Cardiac muscle cell (in vitro differentiated cells and primary cell): ENCODE measurements around the gene HSPB2. TPM values are rescaled to one million over a fixed set of nuclear protein-coding genes. Genes with fewer than 3 reads are reported as not detected.
"Not testable (repeated sequence)": the region's sequence is repeated elsewhere in the genome, so short reads cannot be mapped to it uniquely, and the experiment has no call there.

Experiments
- DNase-seq, 2 donors: peaks; one replicate each; pipeline versions ENCODE4 v3.0.0 to v3.0.0-alpha.2; 2010 to 2017; ENCODE audit warnings: low read depth in 1 of 2, low spot score in 1 of 2
- H3K27ac ChIP-seq: fragments of 200-600 bp; sonication (generic); 2 replicates; pipeline ENCODE4 v1.5.1; 2016
- H3K27me3 ChIP-seq: fragments of 200-600 bp; sonication (generic); 2 replicates; pipeline ENCODE4 v1.6.0; 2016; ENCODE audit warnings: control low read depth
- H3K36me3 ChIP-seq: fragments of 200-600 bp; sonication (generic); 2 replicates; pipeline ENCODE4 v1.5.1; 2016; ENCODE audit warnings: control low read depth
- H3K4me1 ChIP-seq: fragments of 200-600 bp; sonication (generic); 2 replicates; pipeline ENCODE4 v1.8.1; 2017; ENCODE audit warnings: low read depth, mild to moderate bottlenecking, mixed run types
- H3K4me3 ChIP-seq: fragments of 200-600 bp; sonication (generic); 2 replicates; pipeline ENCODE4 v1.5.1; 2016; ENCODE audit warnings: mild to moderate bottlenecking
- H3K9me3 ChIP-seq: fragments of 200-600 bp; sonication (generic); 2 replicates; pipeline ENCODE4 v1.5.1; 2017; ENCODE audit warnings: low read depth, mild to moderate bottlenecking, control low read depth
- CTCF ChIP-seq: IDR thresholded peaks from 2 replicates; pipeline ENCODE4 v1.5.1; 2012; ENCODE audit warnings: low read depth, mild to moderate bottlenecking, low read length
- polyA plus RNA-seq: library from polyadenylated mRNA; unstranded; fragments of >200 nt; fragmentation: Nextera tagmentation; extraction: Ambion mirVana; gene quantifications from 2 replicates; pipeline ENCODE4 v1.2.1, GENCODE V29; 2016
- total RNA-seq: library from RNA; depleted of rRNA; stranded (reverse); fragments of >200 nt; gene quantifications from 2 replicates; pipeline ENCODE4 v1.2.3, GENCODE V29; 2016

The HSPB2 gene
- total and polyA plus RNA-seq, 2 experiments from 2014 or later: 0.36 to 6.6 TPM

- H3K36me3 ChIP-seq: no peaks in the 10 kb centered on the region
- no peaks in the 10 kb centered on the region for H3K27me3 ChIP-seq
- no peak for DNase-seq
- no peaks in the 10 kb centered on the region for H3K9me3 ChIP-seq
- TF ChIP-seq CTCF: no peak
- no peak overlapping the region for H3K4me3 ChIP-seq
- no peak overlapping the region for H3K27ac ChIP-seq
- peaks cover 18% of the 10 kb centered on the region for H3K4me1 ChIP-seq
Measured at GRCh38 chr11:111930472-111930871, 17.9 kb downstream of the HSPB2 start.

GRCh38 chr11:111932611-111932950 is 20.0 kb downstream of the HSPB2 start:
- Histone ChIP-seq H3K4me3 (no peak overlapping the region), H3K27me3 (no peaks in the 10 kb centered on the region), H3K4me1 (peaks cover 24% of the 10 kb centered on the region), H3K27ac (no peak overlapping the region), H3K9me3 (no peaks in the 10 kb centered on the region), H3K36me3 (no peaks in the 10 kb centered on the region)
- TF ChIP-seq CTCF: no peak
- no peak for DNase-seq

- H3K4me3 ChIP-seq, H3K36me3 ChIP-seq, H3K27ac ChIP-seq, H3K27me3 ChIP-seq, DNase-seq, H3K9me3 ChIP-seq: not testable (repeated sequence)
- peaks cover 30% of the 10 kb centered on the region for H3K4me1 ChIP-seq
Measured at GRCh38 chr11:111933176-111933575, 20.6 kb downstream of the HSPB2 start.

- no peaks in the 10 kb centered on the region for H3K9me3 ChIP-seq
- H3K27ac ChIP-seq: no peak overlapping the region
- DNase-seq: no peak
- no peak for TF ChIP-seq CTCF
- H3K36me3 ChIP-seq: no peaks in the 10 kb centered on the region
- H3K4me3 ChIP-seq: no peak overlapping the region
- H3K27me3 ChIP-seq: no peaks in the 10 kb centered on the region
- peaks cover 37% of the 10 kb centered on the region for H3K4me1 ChIP-seq
Measured at GRCh38 chr11:111933872-111934271, 21.3 kb downstream of the HSPB2 start.

GRCh38 chr11:111934306-111934705 is 21.8 kb downstream of the HSPB2 start:
- Histone ChIP-seq H3K4me1 (peaks cover 40% of the 10 kb centered on the region), H3K27me3 (no peaks in the 10 kb centered on the region), H3K27ac (no peak overlapping the region), H3K4me3 (no peak overlapping the region), H3K36me3 (no peaks in the 10 kb centered on the region), H3K9me3 (no peaks in the 10 kb centered on the region)
- TF ChIP-seq CTCF: no peak
- DNase-seq: no peak

GRCh38 chr11:111935317-111936039 is 22.9 kb downstream of the HSPB2 start:
- Histone ChIP-seq H3K9me3 (no peaks in the 10 kb centered on the region), H3K27me3 (no peaks in the 10 kb centered on the region), H3K4me3 (no peak overlapping the region), H3K27ac (peak overlapping the region; percentile 55), H3K4me1 (peaks cover 40% of the 10 kb centered on the region), H3K36me3 (no peaks in the 10 kb centered on the region)
- peak in 1 of 2 donors; percentile 76 for DNase-seq
- TF ChIP-seq CTCF: no peak
